Fibroblast of pulmonary artery (primary cell): Measurements from ENCODE around the gene NCOA4.

Source experiments
- DNase-seq: peaks from one replicate; pipeline ENCODE4 v3.0.0-alpha.2; 2010; ENCODE audit warnings: low read depth
- H3K4me3 ChIP-seq: replicated peaks from 2 replicates; pipeline ENCODE4 v1.5.1; 2011; ENCODE audit warnings: low read depth, mild to moderate bottlenecking, control low read depth, low read length, moderate library complexity
- CTCF ChIP-seq: IDR thresholded peaks from 2 replicates; pipeline ENCODE4 v1.5.1; 2011; ENCODE audit warnings: mild to moderate bottlenecking, control low read depth, low read length, inconsistent platforms; ENCODE audit errors: missing control alignments

Gene NCOA4

GRCh38 chr10:46037107-46037825 lies 6.8 kb upstream of the NCOA4 start:
- no peak for TF ChIP-seq CTCF

GRCh38 chr10:46035923-46036849 lies 5.8 kb upstream of the NCOA4 start:
- no peak for DNase-seq
- no peak overlapping the region for H3K4me3 ChIP-seq
- TF ChIP-seq CTCF = peak; percentile 9

More at GRCh38 chr10:46037107-46037825, 6.8 kb upstream of the NCOA4 start:
- no peak overlapping the region for H3K4me3 ChIP-seq
- no peak for DNase-seq

GRCh38 chr10:46033602-46034011 lies 3.2 kb upstream of the NCOA4 start:
- DNase-seq = peak; percentile 87
- H3K4me3 ChIP-seq = no peak overlapping the region
- TF ChIP-seq CTCF = no peak

- TF ChIP-seq CTCF = no peak
- no peak overlapping the region for H3K4me3 ChIP-seq
- DNase-seq = peak; percentile 46
Observed at GRCh38 chr10:46031648-46032532, 1.5 kb upstream of the NCOA4 start.

GRCh38 chr10:46029461-46030030 lies 877 bp downstream of the NCOA4 start:
- H3K4me3 ChIP-seq = peak overlapping the region; percentile 89
- no peak for TF ChIP-seq CTCF
- no peak for DNase-seq
